Occipital lobe (tissue), 2 donors: Measurements from ENCODE around the gene DLG2. TPM values are rescaled to one million over a fixed set of nuclear protein-coding genes. Genes with fewer than 3 reads are reported as not detected.
"Not testable (repeated sequence)": the region's sequence is repeated elsewhere in the genome, so short reads cannot be mapped to it uniquely, and the experiment has no call there.

ENCODE experiments used
- DNase-seq: peaks from one replicate; lab custom pipeline; 2025; lab: John Stamatoyannopoulos, UW
- total RNA-seq: library from RNA; depleted of rRNA; stranded (reverse); fragments of >200 nt; gene quantifications from one replicate; pipeline ENCODE4 v1.2.3, GENCODE V29; 2014

Gene DLG2
- total RNA-seq, 1 donor from 2014 or later: 353 TPM

GRCh38 chr11:85236211-85236610, 390.9 kb downstream of the DLG2 start:
- no peak for DNase-seq

- DNase-seq: no peak
These were observed 394.6 kb downstream of the DLG2 start for GRCh38 chr11:85232559-85232958.

DNA sequence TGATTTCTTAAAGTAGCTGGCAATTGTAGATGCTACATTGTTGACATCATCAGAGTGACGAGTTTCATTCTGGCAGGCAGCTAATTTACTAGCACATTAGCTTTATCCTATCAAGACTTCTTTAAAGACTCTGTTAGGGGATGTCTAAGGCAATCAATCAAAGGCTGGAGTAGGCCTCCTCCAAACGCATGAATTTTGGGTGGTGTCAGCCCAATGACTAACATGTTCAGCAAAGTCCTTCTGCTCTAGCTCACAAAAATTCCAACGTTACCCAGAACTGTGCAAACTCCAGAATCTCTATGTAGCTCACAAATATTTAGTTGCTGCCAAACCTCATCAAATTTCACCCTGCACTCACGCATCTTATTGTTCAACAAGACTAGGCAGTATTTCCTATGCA, 395.6 kb downstream of the DLG2 start:
- DNase-seq: no peak

DNA sequence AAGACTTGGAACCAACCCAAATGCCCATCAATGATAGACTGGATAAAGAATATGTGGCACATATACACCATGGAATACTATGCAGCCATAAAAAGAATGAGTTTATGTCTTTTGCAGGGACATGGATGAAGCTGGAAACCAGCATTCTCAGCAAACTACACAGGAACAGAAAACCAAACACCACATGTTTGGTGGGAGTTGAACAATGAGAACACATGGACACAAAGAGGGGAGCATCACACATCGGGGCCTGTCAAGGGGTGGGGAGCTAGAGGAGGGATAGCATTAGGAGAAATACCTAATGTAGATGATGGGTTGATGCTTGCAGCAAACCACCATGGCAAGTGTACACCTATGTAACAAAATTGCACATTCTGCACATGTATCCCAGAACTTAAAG, 397.4 kb downstream of the DLG2 start:
- not testable (repeated sequence) for DNase-seq

DNA sequence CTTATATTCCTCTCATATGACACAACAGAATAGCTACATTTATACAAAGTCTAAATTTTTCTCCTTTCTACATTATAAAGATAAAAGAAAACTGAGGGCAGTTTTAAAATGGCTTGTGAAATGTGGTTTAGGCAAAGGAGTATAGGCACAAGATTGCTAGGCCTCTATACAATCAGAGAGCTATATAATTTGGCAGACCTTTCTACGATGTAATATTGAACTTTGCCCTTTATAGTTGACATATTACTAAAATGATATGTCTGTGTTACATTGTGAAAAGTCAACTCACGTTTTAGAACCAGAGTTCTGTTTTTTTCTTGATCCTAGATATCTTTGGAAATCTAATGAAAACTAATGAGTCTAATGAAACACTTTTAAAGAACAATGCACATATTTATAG, 430.2 kb downstream of the DLG2 start:
- no peak for DNase-seq

- no peak for DNase-seq
These were observed 431.2 kb downstream of the DLG2 start for GRCh38 chr11:85195934-85196333.

GRCh38 chr11:85187992-85188391, 439.2 kb downstream of the DLG2 start:
- no peak for DNase-seq

GRCh38 chr11:85184721-85185120, 442.4 kb downstream of the DLG2 start:
- DNase-seq: no peak

DNA sequence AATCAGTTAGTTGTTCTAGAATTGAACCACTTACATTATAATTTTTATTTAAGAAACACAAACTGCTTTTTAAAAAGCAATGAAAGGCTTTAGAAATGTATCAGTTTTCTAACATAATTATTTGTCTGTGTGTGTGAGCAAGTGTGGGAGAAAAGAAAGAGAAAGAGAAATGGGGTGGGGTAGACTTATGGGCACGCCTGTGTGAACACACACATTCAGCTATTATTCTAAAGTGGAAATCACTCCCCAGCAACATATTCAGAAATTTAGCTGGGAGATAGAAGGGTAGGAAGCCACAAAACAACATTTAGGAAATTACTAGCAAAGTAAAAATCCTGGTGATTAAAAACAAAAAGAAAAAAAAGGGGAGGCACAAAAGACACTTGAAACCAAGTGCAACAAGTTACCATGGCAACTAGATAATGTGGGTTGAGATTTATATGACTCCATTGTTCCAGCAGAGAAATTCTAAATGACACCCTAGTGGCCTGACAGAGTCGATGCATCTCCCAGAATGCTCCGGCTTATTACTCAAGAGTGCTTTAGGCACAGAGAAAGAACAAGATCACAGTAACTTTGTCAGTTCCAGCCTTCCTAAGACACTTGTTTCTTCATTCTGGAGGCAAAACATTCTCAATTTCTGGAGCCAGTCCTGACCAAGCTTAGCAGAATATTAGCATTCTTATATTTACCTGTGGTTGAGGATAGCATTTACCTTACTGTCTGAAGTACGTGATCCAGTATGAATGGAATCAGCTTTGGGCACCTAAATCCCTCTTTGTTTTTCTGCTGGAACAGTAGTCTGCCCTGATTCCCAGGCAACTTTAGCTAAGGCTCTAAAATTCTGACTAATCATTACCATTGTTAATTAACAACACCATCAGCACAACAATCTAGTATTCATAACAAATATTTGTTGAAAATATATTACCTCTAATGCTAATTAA, 444.4 kb downstream of the DLG2 start:
- no peak for DNase-seq

DNA sequence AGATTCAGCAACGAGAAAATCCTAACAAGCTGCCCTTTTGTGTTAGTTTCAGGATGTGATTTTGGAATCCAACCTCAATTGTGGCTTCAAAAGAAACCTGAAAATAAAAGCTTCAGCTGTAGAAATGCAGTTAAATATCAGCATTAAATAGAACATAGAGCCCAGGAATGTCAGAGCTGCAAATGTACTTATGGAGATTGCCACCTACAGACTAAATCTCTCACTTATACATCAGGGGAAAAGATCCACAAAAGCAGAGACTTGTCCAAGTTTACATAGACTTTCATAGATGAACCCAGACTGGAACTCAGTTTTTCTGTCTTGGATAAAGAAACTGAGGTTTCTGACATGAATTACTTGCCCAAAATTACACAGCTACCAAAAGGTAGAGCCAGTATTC, 446.6 kb downstream of the DLG2 start:
- DNase-seq: no peak

GRCh38 chr11:85171648-85172257, 455.4 kb downstream of the DLG2 start:
- DNase-seq: no peak

GRCh38 chr11:85170184-85170583, 457.0 kb downstream of the DLG2 start:
- DNase-seq: no peak

GRCh38 chr11:85167471-85167870, 459.7 kb downstream of the DLG2 start:
- no peak for DNase-seq

DNA sequence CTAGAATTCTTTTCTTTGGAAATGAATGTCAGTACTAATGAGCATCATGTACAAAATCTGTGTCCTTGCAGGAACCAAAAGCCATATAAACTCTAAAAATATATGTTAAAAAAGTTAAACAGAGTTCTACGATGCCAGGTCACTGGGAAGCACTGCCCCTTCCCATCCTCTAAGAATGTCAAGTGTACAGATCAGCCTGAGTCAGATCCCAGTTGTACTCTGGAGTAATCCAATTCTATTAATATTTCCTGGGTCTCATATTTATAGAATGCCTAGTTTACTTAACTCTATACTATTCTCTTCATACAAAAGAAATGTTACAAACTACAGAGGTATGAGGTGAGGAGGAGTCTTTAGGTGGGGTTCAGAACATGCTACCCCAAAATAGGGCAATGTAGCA, 460.1 kb downstream of the DLG2 start:
- DNase-seq: no peak

DNA sequence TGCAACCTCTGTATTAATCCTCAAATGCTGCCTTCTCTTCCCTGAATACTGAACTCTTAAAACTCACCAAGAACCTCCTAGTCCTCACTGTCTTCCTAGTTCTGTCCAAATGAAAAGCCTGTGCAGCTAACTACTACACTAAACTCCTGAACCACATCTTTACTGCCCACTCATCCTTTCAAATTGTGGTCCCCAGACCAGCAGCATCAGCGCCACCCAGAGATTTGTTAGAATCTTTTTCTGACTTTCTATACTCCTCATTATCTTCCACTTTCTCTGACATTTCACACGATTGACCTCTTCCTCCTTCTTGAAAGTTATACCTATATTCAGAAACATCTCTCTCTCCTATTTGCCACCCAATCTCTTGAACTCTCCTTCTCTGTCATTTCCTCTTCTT, 461.3 kb downstream of the DLG2 start:
- DNase-seq: no peak

GRCh38 chr11:85164743-85165142, 462.4 kb downstream of the DLG2 start:
- no peak for DNase-seq

GRCh38 chr11:85154294-85154693, 472.9 kb downstream of the DLG2 start:
- no peak for DNase-seq

GRCh38 chr11:85137597-85137996, 489.5 kb downstream of the DLG2 start:
- DNase-seq: no peak

- DNase-seq: no peak
These were observed 493.5 kb downstream of the DLG2 start for GRCh38 chr11:85133636-85134035.

DNA sequence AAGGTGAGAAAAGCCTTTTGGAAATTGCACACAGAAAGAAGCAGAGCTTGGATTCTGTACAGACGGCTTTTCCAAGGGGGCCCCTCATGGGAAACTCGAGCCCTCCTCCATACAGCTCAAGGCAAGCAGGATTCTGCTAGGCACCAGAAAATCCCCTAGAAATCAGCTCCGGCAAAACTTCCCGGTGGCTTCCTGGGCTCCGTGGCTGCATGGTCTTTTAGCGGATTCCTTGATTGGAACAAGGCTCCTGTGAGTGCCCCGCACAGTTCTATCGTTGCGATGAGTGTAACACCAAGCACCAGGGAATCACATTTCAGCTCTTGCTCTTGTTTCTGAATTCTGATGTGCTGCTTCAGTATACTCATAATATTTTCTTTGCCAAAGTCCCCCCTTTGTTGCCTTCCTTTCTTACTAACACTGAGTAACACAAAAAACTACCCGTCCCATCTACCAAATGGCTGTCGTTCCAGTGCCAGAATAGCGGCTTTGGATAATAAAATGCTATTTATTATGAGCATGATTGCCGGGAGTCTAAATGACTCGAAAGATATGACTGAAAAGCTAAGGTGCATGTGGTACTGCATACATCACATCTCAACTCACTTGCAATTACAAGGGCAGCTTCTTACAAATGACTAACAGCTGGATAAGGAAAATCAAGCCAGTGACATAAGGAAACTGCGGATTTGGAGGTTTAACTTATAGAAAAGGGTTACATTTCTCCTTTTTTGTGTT, 494.1 kb downstream of the DLG2 start:
- DNase-seq: peak; percentile 27

DNA sequence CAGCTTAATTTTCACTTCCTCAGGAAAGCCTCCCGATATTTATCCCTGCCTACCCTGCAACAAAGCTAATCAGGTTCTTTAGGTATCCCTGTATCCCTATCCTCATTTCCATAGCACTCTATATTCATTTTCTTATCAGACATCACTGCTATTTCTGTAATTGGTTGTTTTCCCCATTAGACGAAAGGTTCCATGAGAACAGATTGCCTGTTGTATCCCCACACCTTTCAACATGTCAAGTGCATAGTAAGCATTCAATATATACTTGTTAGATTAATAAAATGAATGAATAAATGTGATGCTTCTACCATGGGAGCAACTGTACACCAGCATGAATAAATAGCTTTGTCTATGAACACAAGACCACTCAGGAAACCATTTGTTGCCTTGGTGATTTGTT, 499.8 kb downstream of the DLG2 start:
- DNase-seq: no peak

- no peak for DNase-seq
These were observed 503.4 kb downstream of the DLG2 start for GRCh38 chr11:85123752-85124231.
